Neural progenitor cell (in vitro differentiated cells): ENCODE data around the gene FLACC1. TPM values are rescaled to one million over a fixed set of nuclear protein-coding genes. Genes with fewer than 3 reads are reported as not detected.
"Not testable (repeated sequence)": the region's sequence is repeated elsewhere in the genome, so short reads cannot be mapped to it uniquely, and the experiment has no call there.

Experiments
- DNase-seq: peaks from one replicate; pipeline ENCODE4 v3.0.0-alpha.2; 2016; ENCODE audit warnings: low spot score
- H2AFZ ChIP-seq: fragments of 200-600 bp; sonication (generic); replicated peaks from 2 replicates; pipeline ENCODE4 v1.6.1; 2016; ENCODE audit warnings: antibody characterized with exemption
- H3F3A ChIP-seq: fragments of 200-600 bp; sonication (generic); 2 replicates; pipeline ENCODE4 v1.6.1; 2016; ENCODE audit warnings: antibody characterized with exemption, low read depth
- H3K27ac ChIP-seq: fragments of 200-600 bp; sonication (generic); 2 replicates; pipeline ENCODE4 v1.5.1; 2016; ENCODE audit warnings: mild to moderate bottlenecking
- H3K27me3 ChIP-seq: fragments of 200-600 bp; sonication (generic); 2 replicates; pipeline ENCODE4 v1.6.1; 2016; ENCODE audit warnings: mild to moderate bottlenecking, moderate library complexity
- H3K36me3 ChIP-seq: fragments of 200-600 bp; sonication (generic); 2 replicates; pipeline ENCODE4 v1.5.1; 2016
- H3K4me1 ChIP-seq: fragments of 200-600 bp; sonication (generic); 2 replicates; pipeline ENCODE4 v1.6.1; 2016; ENCODE audit warnings: mixed run types
- H3K4me2 ChIP-seq: fragments of 200-600 bp; sonication (generic); 2 replicates; pipeline ENCODE4 v1.6.1; 2016
- H3K4me3 ChIP-seq: fragments of 200-600 bp; sonication (generic); 2 replicates; pipeline ENCODE4 v1.5.1; 2016
- H3K79me2 ChIP-seq: fragments of 200-600 bp; sonication (generic); 2 replicates; pipeline ENCODE4 v1.6.1; 2016; ENCODE audit warnings: low read depth
- H3K9ac ChIP-seq: fragments of 200-600 bp; sonication (generic); 2 replicates; pipeline ENCODE4 v1.6.1; 2016
- H3K9me3 ChIP-seq: fragments of 200-600 bp; sonication (generic); 2 replicates; pipeline ENCODE4 v1.5.1; 2016; ENCODE audit warnings: low read depth
- H4K20me1 ChIP-seq: fragments of 200-600 bp; sonication (generic); 2 replicates; pipeline ENCODE4 v1.6.1; 2016; ENCODE audit warnings: low read depth
- H3K27ac Mint-ChIP-seq: 3 replicates; pipeline ENCODE4 v1.8.0; 2021; ENCODE audit warnings: mixed read lengths
- H3K27me3 Mint-ChIP-seq: 2 replicates; pipeline ENCODE4 v1.8.0; 2022; ENCODE audit warnings: low read depth, mild to moderate bottlenecking, inconsistent platforms, moderate library complexity, mixed read lengths; ENCODE audit not compliant: insufficient read depth
- H3K36me3 Mint-ChIP-seq: 3 replicates; pipeline ENCODE4 v1.8.0; 2021; ENCODE audit warnings: mixed read lengths
- H3K4me1 Mint-ChIP-seq: 3 replicates; pipeline ENCODE4 v1.8.0; 2021; ENCODE audit warnings: mixed read lengths
- H3K4me3 Mint-ChIP-seq: 3 replicates; pipeline ENCODE4 v1.8.0; 2021; ENCODE audit warnings: mild to moderate bottlenecking, moderate library complexity, mixed read lengths
- H3K9me3 Mint-ChIP-seq: 3 replicates; pipeline ENCODE4 v1.8.0; 2020; ENCODE audit warnings: mixed read lengths
- CTCF ChIP-seq: fragments of 200-600 bp; sonication (generic); IDR thresholded peaks from 2 replicates; pipeline ENCODE4 v1.5.1; 2017; ENCODE audit warnings: antibody characterized with exemption, mild to moderate bottlenecking
- EZH2 ChIP-seq: fragments of 200-600 bp; sonication (generic); IDR thresholded peaks from 2 replicates; pipeline ENCODE4 v1.6.1; 2017; ENCODE audit warnings: antibody characterized with exemption, mild to moderate bottlenecking, moderate library complexity
- EZH2phosphoT487 ChIP-seq: fragments of 200-600 bp; sonication (generic); IDR thresholded peaks from 2 replicates; pipeline ENCODE4 v1.6.1; 2017; ENCODE audit warnings: antibody characterized with exemption
- total RNA-seq: library from RNA; depleted of rRNA; stranded (reverse); fragments of >200 nt; gene quantifications from 2 replicates; pipeline ENCODE4 v1.2.3, GENCODE V29; 2015; ENCODE audit warnings: low replicate concordance

Gene FLACC1
- total RNA-seq, 1 donor from 2014 or later = not detected

DNA sequence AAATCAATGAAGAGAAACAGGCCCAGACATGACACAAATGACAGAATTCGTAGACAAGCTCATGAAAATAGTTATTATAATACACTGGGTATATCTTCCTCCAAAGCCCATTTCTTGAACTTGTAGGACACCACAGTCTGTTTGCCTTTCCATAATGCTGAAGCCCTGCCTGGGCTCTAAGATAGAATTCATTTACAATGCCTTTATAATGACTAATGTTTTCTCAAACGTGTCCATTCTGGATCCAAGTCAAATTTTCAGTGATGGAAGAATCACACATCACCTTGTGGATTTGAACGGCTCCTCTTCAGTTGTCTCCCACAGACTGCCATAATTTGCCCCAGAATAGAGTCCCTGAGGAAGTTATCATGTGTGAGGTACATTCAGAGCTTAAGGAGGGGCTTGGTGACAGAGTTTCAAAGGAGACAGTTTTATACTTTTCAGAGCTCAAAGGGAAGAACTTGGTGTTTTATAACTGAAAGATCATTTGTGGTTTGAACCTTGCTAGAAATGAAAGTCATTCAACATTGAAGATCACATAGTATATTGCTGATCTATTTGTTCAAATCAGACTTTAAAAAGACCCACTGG, 58.6 kb downstream of the FLACC1 start:
- H3K27me3 Mint-ChIP-seq = no peaks in the 10 kb centered on the region
- Histone ChIP-seq H4K20me1 (no peaks in the 10 kb centered on the region), H3K36me3 (no peaks in the 10 kb centered on the region), H3K4me2 (no peak overlapping the region), H3K9ac (no peak overlapping the region), H3K9me3 (no peaks in the 10 kb centered on the region), H3F3A (no peaks in the 10 kb centered on the region), H3K27me3 (no peaks in the 10 kb centered on the region), H3K27ac (no peak overlapping the region), H2AFZ (no peak overlapping the region), H3K4me1 (no peaks in the 10 kb centered on the region), H3K79me2 (no peaks in the 10 kb centered on the region), H3K4me3 (no peak overlapping the region)
- TF ChIP-seq EZH2phosphoT487 (no peak), EZH2 (no peak), CTCF (no peak)
- H3K4me3 Mint-ChIP-seq = no peak overlapping the region
- H3K9me3 Mint-ChIP-seq = peaks cover 10% of the 10 kb centered on the region
- no peak overlapping the region for H3K27ac Mint-ChIP-seq
- peaks cover 3% of the 10 kb centered on the region for H3K36me3 Mint-ChIP-seq
- no peak for DNase-seq
- H3K4me1 Mint-ChIP-seq = peaks cover 15% of the 10 kb centered on the region

DNA sequence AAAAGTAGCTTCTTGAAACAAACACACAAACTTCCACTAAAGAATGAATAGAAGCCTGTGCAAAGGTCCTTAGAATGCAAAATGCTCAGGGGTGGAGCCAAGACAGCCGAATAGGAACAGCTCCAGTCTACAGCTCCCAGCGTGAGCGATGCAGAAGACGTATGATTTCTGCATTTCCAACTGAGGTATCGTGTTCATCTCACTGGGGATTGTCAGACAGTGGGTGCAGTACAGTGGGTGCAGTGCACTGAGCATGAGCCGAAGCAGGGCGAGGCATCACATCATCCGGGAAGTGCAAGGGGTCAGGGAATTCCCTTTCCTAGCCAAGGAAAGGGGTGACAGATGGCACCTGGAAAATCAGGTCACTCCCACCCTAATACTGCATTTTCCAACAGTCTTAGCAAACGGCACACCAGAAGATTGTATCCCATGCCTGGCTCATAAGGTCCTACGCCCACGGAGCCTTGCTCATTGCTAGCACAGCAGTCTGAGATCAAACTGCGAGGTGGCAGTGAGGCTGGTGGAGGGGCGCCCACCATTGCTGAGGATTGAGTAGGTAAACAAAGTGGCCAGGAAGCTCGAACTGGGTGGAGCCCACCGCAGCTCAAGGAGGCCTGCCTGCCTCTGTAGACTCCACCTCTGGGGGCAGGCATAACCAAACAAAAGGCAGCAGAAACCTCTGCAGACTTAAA, 66.5 kb downstream of the FLACC1 start:
- not testable (repeated sequence) for H3K4me1 Mint-ChIP-seq, H3K27ac Mint-ChIP-seq, H3K9ac ChIP-seq, H3K36me3 Mint-ChIP-seq, H3K4me1 ChIP-seq, H3K36me3 ChIP-seq, H3K9me3 Mint-ChIP-seq, DNase-seq, H3K4me2 ChIP-seq, H3K27me3 ChIP-seq, H3K4me3 ChIP-seq, H4K20me1 ChIP-seq, H3K27ac ChIP-seq, H3K79me2 ChIP-seq, H3F3A ChIP-seq, H2AFZ ChIP-seq, H3K9me3 ChIP-seq, H3K27me3 Mint-ChIP-seq, H3K4me3 Mint-ChIP-seq

GRCh38 chr2:201285499-201285898, 71.6 kb downstream of the FLACC1 start:
- no peak overlapping the region for H3K27ac ChIP-seq
- H3K36me3 Mint-ChIP-seq = peaks cover 4% of the 10 kb centered on the region
- H3K27ac Mint-ChIP-seq = no peak overlapping the region
- DNase-seq = no peak
- H3K4me1 Mint-ChIP-seq = no peaks in the 10 kb centered on the region
- H3K27me3 ChIP-seq = no peaks in the 10 kb centered on the region
- no peaks in the 10 kb centered on the region for H3K4me1 ChIP-seq
- H3K9me3 Mint-ChIP-seq = peaks cover 2% of the 10 kb centered on the region
- no peaks in the 10 kb centered on the region for H3K36me3 ChIP-seq
- H4K20me1 ChIP-seq = no peaks in the 10 kb centered on the region
- no peak overlapping the region for H3K4me3 ChIP-seq
- no peaks in the 10 kb centered on the region for H3K27me3 Mint-ChIP-seq
- H3K9me3 ChIP-seq = no peaks in the 10 kb centered on the region
- H3K79me2 ChIP-seq = no peaks in the 10 kb centered on the region
- no peak overlapping the region for H2AFZ ChIP-seq
- H3K4me2 ChIP-seq = no peak overlapping the region
- H3K9ac ChIP-seq = no peak overlapping the region
- TF ChIP-seq CTCF (no peak), EZH2phosphoT487 (no peak)
- H3F3A ChIP-seq = no peaks in the 10 kb centered on the region
- H3K4me3 Mint-ChIP-seq = no peak overlapping the region
